Vagina (tissue), 2 donors: Measurements from ENCODE around the gene CUX1. TPM values are rescaled to one million over a fixed set of nuclear protein-coding genes. Genes with fewer than 3 reads are reported as not detected.

ENCODE experiments used
- DNase-seq, 2 donors: peaks; one replicate each; pipeline ENCODE4 v3.0.0-alpha.2; 2017; ENCODE audit errors: extremely low spot score in 2 of 2
- H3K27ac ChIP-seq: fragments of 200-600 bp; sonication (generic); one replicate; pipeline ENCODE4 v1.5.1; 2019
- H3K27me3 ChIP-seq: fragments of 200-600 bp; sonication (generic); one replicate; pipeline ENCODE4 v1.5.1; 2019
- H3K36me3 ChIP-seq, 2 donors: fragments of 200-600 bp; sonication (generic); one replicate each; pipeline ENCODE4 v1.5.1; 2017 to 2019
- H3K4me1 ChIP-seq: fragments of 200-600 bp; sonication (generic); one replicate; pipeline ENCODE4 v1.5.1; 2019
- H3K4me3 ChIP-seq, 2 donors: fragments of 200-600 bp; sonication (generic); 1 replicate in 1 of 2; 2 replicates in 1 of 2; pipeline ENCODE4 v1.5.1; 2016 to 2019
- H3K9me3 ChIP-seq: fragments of 200-600 bp; sonication (generic); one replicate; pipeline ENCODE4 v1.5.1; 2019
- CTCF ChIP-seq, 3 experiments: fragments of 450-650 bp in 2 of 3; fragments of 200-600 bp in 1 of 3; sonication (generic) in 1 of 3; IDR thresholded peaks; one replicate each; pipeline ENCODE4 v1.5.1; 2017 to 2019; ENCODE audit warnings: antibody characterized with exemption in 3 of 3, mild to moderate bottlenecking in 2 of 3, moderate library complexity in 2 of 3
- POLR2A ChIP-seq, 2 donors: fragments of 450-650 bp; IDR thresholded peaks; one replicate each; pipeline ENCODE4 v1.6.1; 2017; ENCODE audit warnings: antibody characterized with exemption in 2 of 2, mild to moderate bottlenecking in 2 of 2, moderate library complexity in 2 of 2
- POLR2AphosphoS5 ChIP-seq, 2 donors: sonication (generic); formaldehyde crosslinking; IDR thresholded peaks; one replicate each; pipeline ENCODE4 v1.9.0; 2017; ENCODE audit warnings: antibody characterized with exemption in 2 of 2, mild to moderate bottlenecking in 2 of 2, low read depth in 1 of 2; ENCODE audit not compliant: insufficient read depth in 1 of 2
- intact Hi-C: fragments of 100-400 bp; cut with DNase I; formaldehyde crosslinking; loops from one replicate; pipeline ENCODE4 v1.15.1; 2023
- total RNA-seq: library from RNA; depleted of rRNA; stranded (reverse); fragments of >200 nt; gene quantifications from one replicate; pipeline ENCODE4 v1.2.3, GENCODE V29; 2016

The CUX1 gene
- total RNA-seq, 1 donor from 2014 or later: 65.3 TPM

- Histone ChIP-seq H3K4me1 (peaks cover 22% of the 10 kb centered on the region), H3K9me3 (no peaks in the 10 kb centered on the region), H3K4me3 (no peak overlapping the region), H3K36me3 (no peaks in the 10 kb centered on the region), H3K27ac (no peak overlapping the region), H3K27me3 (no peaks in the 10 kb centered on the region)
- DNase-seq: no peak
- intact Hi-C loops: no loop called here
- TF ChIP-seq POLR2A (IDR thresholded peaks at IDR 0.05) (no peak), POLR2AphosphoS5 (IDR thresholded peaks at IDR 0.05; ENCODE audit: insufficient read depth in 1 of 2, low read depth in 1 of 2) (no peak), CTCF (IDR thresholded peaks at IDR 0.05) (no peak)
Measured at GRCh38 chr7:101823596-101823995, 6.2 kb downstream of the CUX1 start.

- Histone ChIP-seq H3K27me3 (no peaks in the 10 kb centered on the region), H3K4me3 (no peak overlapping the region), H3K4me1 (peaks cover 20% of the 10 kb centered on the region), H3K27ac (no peak overlapping the region), H3K36me3 (no peaks in the 10 kb centered on the region), H3K9me3 (no peaks in the 10 kb centered on the region)
- intact Hi-C loops: no loop called here
- DNase-seq: no peak
- TF ChIP-seq CTCF (IDR thresholded peaks at IDR 0.05) (no peak), POLR2A (IDR thresholded peaks at IDR 0.05) (no peak), POLR2AphosphoS5 (IDR thresholded peaks at IDR 0.05; ENCODE audit: insufficient read depth in 1 of 2, low read depth in 1 of 2) (no peak)
Measured at GRCh38 chr7:101824440-101824839, 7.0 kb downstream of the CUX1 start.

GRCh38 chr7:101826081-101826835, 8.8 kb downstream of the CUX1 start:
- peaks cover 15% of the 10 kb centered on the region for H3K4me1 ChIP-seq
- no peaks in the 10 kb centered on the region for H3K36me3 ChIP-seq
- H3K4me3 ChIP-seq: no peak overlapping the region
- no peak overlapping the region for H3K27ac ChIP-seq
- no peak for TF ChIP-seq CTCF (IDR thresholded peaks at IDR 0.05)
- no peak for TF ChIP-seq POLR2A (IDR thresholded peaks at IDR 0.05)
- no peak for TF ChIP-seq POLR2AphosphoS5 (IDR thresholded peaks at IDR 0.05; ENCODE audit: insufficient read depth in 1 of 2, low read depth in 1 of 2)
- no peaks in the 10 kb centered on the region for H3K9me3 ChIP-seq
- intact Hi-C loops: no loop called here
- no peak for DNase-seq
- H3K27me3 ChIP-seq: no peaks in the 10 kb centered on the region

GRCh38 chr7:101828301-101829020, 11.0 kb downstream of the CUX1 start:
- intact Hi-C loops: no loop called here
- Histone ChIP-seq H3K4me3 (no peak overlapping the region), H3K9me3 (no peaks in the 10 kb centered on the region), H3K36me3 (no peaks in the 10 kb centered on the region), H3K4me1 (peaks cover 7% of the 10 kb centered on the region), H3K27ac (no peak overlapping the region), H3K27me3 (no peaks in the 10 kb centered on the region)
- no peak for TF ChIP-seq POLR2A (IDR thresholded peaks at IDR 0.05)
- TF ChIP-seq CTCF (IDR thresholded peaks at IDR 0.05): no peak
- no peak for TF ChIP-seq POLR2AphosphoS5 (IDR thresholded peaks at IDR 0.05; ENCODE audit: insufficient read depth in 1 of 2, low read depth in 1 of 2)
- DNase-seq: no peak

GRCh38 chr7:101829374-101829773, 11.9 kb downstream of the CUX1 start:
- no peaks in the 10 kb centered on the region for H3K9me3 ChIP-seq
- intact Hi-C loops: no loop called here
- H3K27me3 ChIP-seq: no peaks in the 10 kb centered on the region
- no peak overlapping the region for H3K4me3 ChIP-seq
- H3K36me3 ChIP-seq: no peaks in the 10 kb centered on the region
- no peak for TF ChIP-seq CTCF (IDR thresholded peaks at IDR 0.05)
- TF ChIP-seq POLR2A (IDR thresholded peaks at IDR 0.05): no peak
- no peak for DNase-seq
- H3K27ac ChIP-seq: no peak overlapping the region
- peaks cover 7% of the 10 kb centered on the region for H3K4me1 ChIP-seq
